Measurements from ENCODE around the gene INO80C. TPM values are rescaled to one million over a fixed set of nuclear protein-coding genes. Genes with fewer than 3 reads are reported as not detected.

Gene INO80C
- total RNA-seq, 1 donor from 2014 or later, result 25.8 TPM

GRCh38 chr18:35507623-35508022 lies 9.9 kb upstream of the INO80C start:
- H3K9me3 ChIP-seq, result no peaks in the 10 kb centered on the region
- peaks cover 10% of the 10 kb centered on the region for H3K4me1 ChIP-seq
- H3K36me3 ChIP-seq, result no peaks in the 10 kb centered on the region
- ATAC-seq (peak; percentile 61 to 62), DNase-seq (no peak)
- no peak for TF ChIP-seq CTCF (IDR thresholded peaks at IDR 0.05)
- no peak overlapping the region for H3K4me3 ChIP-seq
- intact Hi-C loops (cut with DNase I), result no loop called here
- no peak overlapping the region for H3K27ac ChIP-seq
- H3K27me3 ChIP-seq (ENCODE audit: low read depth), result no peaks in the 10 kb centered on the region

GRCh38 chr18:35507192-35507591 lies 9.4 kb upstream of the INO80C start:
- peaks cover 12% of the 10 kb centered on the region for H3K4me1 ChIP-seq
- no peaks in the 10 kb centered on the region for H3K9me3 ChIP-seq
- H3K4me3 ChIP-seq, result no peak overlapping the region
- DNase-seq, result no peak
- H3K36me3 ChIP-seq, result no peaks in the 10 kb centered on the region
- intact Hi-C loops (cut with DNase I), result no loop called here
- TF ChIP-seq CTCF (IDR thresholded peaks at IDR 0.05), result no peak
- H3K27me3 ChIP-seq (ENCODE audit: low read depth), result no peaks in the 10 kb centered on the region
- no peak for ATAC-seq
- no peak overlapping the region for H3K27ac ChIP-seq

- no peak for DNase-seq
- Histone ChIP-seq H3K27ac (no peak overlapping the region), H3K9me3 (no peaks in the 10 kb centered on the region), H3K4me3 (no peak overlapping the region), H3K4me1 (peaks cover 15% of the 10 kb centered on the region), H3K36me3 (no peaks in the 10 kb centered on the region), H3K27me3 (ENCODE audit: low read depth) (no peaks in the 10 kb centered on the region)
- no peak for TF ChIP-seq CTCF (IDR thresholded peaks at IDR 0.05)
- ATAC-seq, result no peak
- intact Hi-C loops (cut with DNase I), result no loop called here
Observed at GRCh38 chr18:35506024-35506712, 8.4 kb upstream of the INO80C start.

GRCh38 chr18:35504996-35505395 lies 7.2 kb upstream of the INO80C start:
- Histone ChIP-seq H3K4me1 (peaks cover 15% of the 10 kb centered on the region), H3K9me3 (no peaks in the 10 kb centered on the region), H3K4me3 (no peak overlapping the region), H3K27ac (no peak overlapping the region), H3K36me3 (no peaks in the 10 kb centered on the region), H3K27me3 (ENCODE audit: low read depth) (no peaks in the 10 kb centered on the region)
- DNase-seq (no peak), ATAC-seq (no peak)
- no peak for TF ChIP-seq CTCF (IDR thresholded peaks at IDR 0.05)
- intact Hi-C loops (cut with DNase I), result no loop called here

GRCh38 chr18:35502052-35502451 lies 4.3 kb upstream of the INO80C start:
- H3K4me1 ChIP-seq, result peaks cover 15% of the 10 kb centered on the region
- TF ChIP-seq CTCF (IDR thresholded peaks at IDR 0.05), result no peak
- no peaks in the 10 kb centered on the region for H3K27me3 ChIP-seq (ENCODE audit: low read depth)
- H3K36me3 ChIP-seq, result no peaks in the 10 kb centered on the region
- no peak overlapping the region for H3K27ac ChIP-seq
- H3K4me3 ChIP-seq, result no peak overlapping the region
- DNase-seq (no peak), ATAC-seq (no peak)
- intact Hi-C loops (cut with DNase I), result no loop called here
- H3K9me3 ChIP-seq, result no peaks in the 10 kb centered on the region

Data from lower lobe of right lung (tissue), 2 donors.